GM12891 (cell line): ENCODE data around the gene TGIF1.

Source experiments
- POLR2A ChIP-seq: IDR thresholded peaks from 2 replicates; pipeline ENCODE4 v1.6.1; 2011; ENCODE audit warnings: low read depth, low read length, control low read depth
- POLR2AphosphoS5 ChIP-seq: IDR thresholded peaks from 2 replicates; pipeline ENCODE4 v1.6.1; 2011; ENCODE audit warnings: low read depth, low read length, control low read depth
- TAF1 ChIP-seq: IDR thresholded peaks from 2 replicates; pipeline ENCODE4 v1.6.1; 2011; ENCODE audit warnings: low read depth, low read length, control low read depth

- TF ChIP-seq POLR2AphosphoS5 (no peak), TAF1 (no peak), POLR2A (no peak)
Observed at GRCh38 chr18:3491981-3492555, 42.1 kb downstream of the TGIF1 start.
